C4-2B (cell line): Measurements from ENCODE around the gene CSRNP3.

Source experiments
- H3K27ac ChIP-seq: fragments of 450-650 bp; 2 replicates; pipeline ENCODE4 v1.5.1; 2017
- ZFX ChIP-seq: fragments of 450-650 bp; IDR thresholded peaks from 2 replicates; pipeline ENCODE4 v1.6.1; 2017
- TF ChIP-seq, protein P1 (sequence below): fragments of 450-650 bp; conservative IDR thresholded peaks from 2 replicates; pipeline ENCODE4 v1.5.1; 2017; ENCODE audit warnings: mild to moderate bottlenecking

The CSRNP3 gene

GRCh38 chr2:165470361-165470760 is 863 bp downstream of the CSRNP3 start:
- no peak overlapping the region for H3K27ac ChIP-seq
- TF ChIP-seq, protein P1, sequence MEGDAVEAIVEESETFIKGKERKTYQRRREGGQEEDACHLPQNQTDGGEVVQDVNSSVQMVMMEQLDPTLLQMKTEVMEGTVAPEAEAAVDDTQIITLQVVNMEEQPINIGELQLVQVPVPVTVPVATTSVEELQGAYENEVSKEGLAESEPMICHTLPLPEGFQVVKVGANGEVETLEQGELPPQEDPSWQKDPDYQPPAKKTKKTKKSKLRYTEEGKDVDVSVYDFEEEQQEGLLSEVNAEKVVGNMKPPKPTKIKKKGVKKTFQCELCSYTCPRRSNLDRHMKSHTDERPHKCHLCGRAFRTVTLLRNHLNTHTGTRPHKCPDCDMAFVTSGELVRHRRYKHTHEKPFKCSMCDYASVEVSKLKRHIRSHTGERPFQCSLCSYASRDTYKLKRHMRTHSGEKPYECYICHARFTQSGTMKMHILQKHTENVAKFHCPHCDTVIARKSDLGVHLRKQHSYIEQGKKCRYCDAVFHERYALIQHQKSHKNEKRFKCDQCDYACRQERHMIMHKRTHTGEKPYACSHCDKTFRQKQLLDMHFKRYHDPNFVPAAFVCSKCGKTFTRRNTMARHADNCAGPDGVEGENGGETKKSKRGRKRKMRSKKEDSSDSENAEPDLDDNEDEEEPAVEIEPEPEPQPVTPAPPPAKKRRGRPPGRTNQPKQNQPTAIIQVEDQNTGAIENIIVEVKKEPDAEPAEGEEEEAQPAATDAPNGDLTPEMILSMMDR = no peak
- no peak for TF ChIP-seq ZFX

GRCh38 chr2:165471349-165471950 is 2.0 kb downstream of the CSRNP3 start:
- no peak overlapping the region for H3K27ac ChIP-seq
- TF ChIP-seq ZFX = no peak
- TF ChIP-seq, protein P1 = no peak

- H3K27ac ChIP-seq = no peak overlapping the region
- no peak for TF ChIP-seq ZFX
- TF ChIP-seq, protein P1 = no peak
These were observed 3.4 kb downstream of the CSRNP3 start for GRCh38 chr2:165472922-165473321.

- TF ChIP-seq ZFX = no peak
- TF ChIP-seq, protein P1 = no peak
- no peak overlapping the region for H3K27ac ChIP-seq
These were observed 5.2 kb downstream of the CSRNP3 start for GRCh38 chr2:165474619-165475276.

GRCh38 chr2:165475277-165476004 is 5.9 kb downstream of the CSRNP3 start:
- no peak overlapping the region for H3K27ac ChIP-seq
- TF ChIP-seq ZFX = no peak
- TF ChIP-seq, protein P1 = no peak

DNA sequence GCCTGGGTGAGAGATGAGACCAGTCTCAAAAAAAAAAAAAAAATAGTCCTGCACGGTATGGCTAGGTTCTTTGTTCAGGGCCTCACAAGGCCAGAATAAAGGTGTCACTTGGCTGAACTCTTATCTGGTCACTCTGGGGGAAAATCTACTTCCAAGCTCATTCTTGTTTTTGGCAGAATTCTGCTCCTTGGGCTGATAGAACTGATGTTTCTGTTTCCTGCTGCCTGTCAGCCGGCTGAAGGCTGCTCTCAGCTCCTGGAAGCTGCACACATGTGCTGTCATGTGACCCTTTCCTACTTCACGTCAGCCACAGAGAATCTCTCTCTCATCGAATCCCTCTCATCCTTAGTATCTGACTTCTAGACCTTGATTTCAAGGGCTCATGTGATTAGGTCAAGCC is 10.4 kb downstream of the CSRNP3 start:
- H3K27ac ChIP-seq = no peak overlapping the region
- TF ChIP-seq ZFX = no peak
- TF ChIP-seq, protein P1 = no peak

GRCh38 chr2:165494573-165494972 is 25.1 kb downstream of the CSRNP3 start:
- TF ChIP-seq, protein P1 = no peak
- no peak for TF ChIP-seq ZFX
- no peak overlapping the region for H3K27ac ChIP-seq
